Endodermal cell (in vitro differentiated cells): ENCODE measurements around the gene CREBBP. TPM values are rescaled to one million over a fixed set of nuclear protein-coding genes. Genes with fewer than 3 reads are reported as not detected.

Experiments
- DNase-seq: peaks from one replicate; pipeline ENCODE4 v3.0.0-alpha.2; 2017
- H3K27ac ChIP-seq: 2 replicates; pipeline ENCODE4 v1.5.1; 2013; ENCODE audit warnings: mild to moderate bottlenecking, low read depth, low read length, moderate library complexity
- H3K27me3 ChIP-seq: 2 replicates; pipeline ENCODE4 v1.6.1; 2013; ENCODE audit warnings: mild to moderate bottlenecking, low read length, moderate library complexity; ENCODE audit not compliant: insufficient read depth, control insufficient read depth, poor library complexity, severe bottlenecking
- H3K36me3 ChIP-seq: 2 replicates; pipeline ENCODE4 v1.7.0; 2013; ENCODE audit warnings: mild to moderate bottlenecking, low read length, moderate library complexity; ENCODE audit not compliant: control insufficient read depth, insufficient read depth
- H3K4me1 ChIP-seq: one replicate; pipeline ENCODE4 v1.7.0; 2013; ENCODE audit warnings: low read length; ENCODE audit not compliant: control insufficient read depth, insufficient read depth
- H3K4me3 ChIP-seq: 2 replicates; pipeline ENCODE4 v1.5.1; 2013; ENCODE audit warnings: mild to moderate bottlenecking, low read length, moderate library complexity
- H3K9ac ChIP-seq: 2 replicates; pipeline ENCODE4 v1.6.1; 2013; ENCODE audit warnings: mild to moderate bottlenecking, low read length, moderate library complexity; ENCODE audit not compliant: poor library complexity, severe bottlenecking; ENCODE audit errors: extremely low read depth
- H3K9me3 ChIP-seq: 2 replicates; pipeline ENCODE4 v1.6.1; 2013; ENCODE audit warnings: mild to moderate bottlenecking, low read length, moderate library complexity; ENCODE audit not compliant: control insufficient read depth
- H3K27ac Mint-ChIP-seq: 2 replicates; pipeline ENCODE4 v1.8.0; 2020; ENCODE audit warnings: mixed read lengths
- H3K27me3 Mint-ChIP-seq: 2 replicates; pipeline ENCODE4 v1.8.0; 2021; ENCODE audit warnings: mild to moderate bottlenecking, mixed read lengths; ENCODE audit not compliant: insufficient read depth
- H3K36me3 Mint-ChIP-seq: 2 replicates; pipeline ENCODE4 v1.8.0; 2020; ENCODE audit warnings: low read depth, mixed read lengths
- H3K4me1 Mint-ChIP-seq: 2 replicates; pipeline ENCODE4 v1.8.0; 2020; ENCODE audit warnings: mixed read lengths
- H3K4me3 Mint-ChIP-seq: 2 replicates; pipeline ENCODE4 v1.8.0; 2020; ENCODE audit warnings: mild to moderate bottlenecking, moderate library complexity, mixed read lengths
- H3K9me3 Mint-ChIP-seq: 2 replicates; pipeline ENCODE4 v1.8.0; 2020; ENCODE audit warnings: mild to moderate bottlenecking, mixed read lengths
- CTCF ChIP-seq: fragments of 200-600 bp; sonication (generic); conservative IDR thresholded peaks from 2 replicates; pipeline ENCODE4 v1.5.0; 2021; ENCODE audit warnings: antibody characterized with exemption, mild to moderate bottlenecking
- WGBS, 2 experiments: methylation state at CpG; one replicate each; pipeline versions ENCODE4 v1.1.5 to v1.1.7; 2013; ENCODE audit warnings: missing lambda C conversion rate in 2 of 2, mixed read lengths in 1 of 2; ENCODE audit not compliant: insufficient coverage in 1 of 2, insufficient read length in 1 of 2; 5-methylcytosine and 5-hydroxymethylcytosine counted together
- total RNA-seq, 2 donors: library from RNA; stranded (reverse); fragmentation: NEBNext Ultra II Directional in 1 of 2; extraction: Animal tissue kit (Norgen Biotek cat#: 25700) in 1 of 2; gene quantifications; 2 replicates in 1 of 2; 3 replicates in 1 of 2; pipeline ENCODE4 v1.2.1, GENCODE V29; 2021

CREBBP gene
- total RNA-seq, 2 donors from 2014 or later = 71.1 to 103 TPM

DNA sequence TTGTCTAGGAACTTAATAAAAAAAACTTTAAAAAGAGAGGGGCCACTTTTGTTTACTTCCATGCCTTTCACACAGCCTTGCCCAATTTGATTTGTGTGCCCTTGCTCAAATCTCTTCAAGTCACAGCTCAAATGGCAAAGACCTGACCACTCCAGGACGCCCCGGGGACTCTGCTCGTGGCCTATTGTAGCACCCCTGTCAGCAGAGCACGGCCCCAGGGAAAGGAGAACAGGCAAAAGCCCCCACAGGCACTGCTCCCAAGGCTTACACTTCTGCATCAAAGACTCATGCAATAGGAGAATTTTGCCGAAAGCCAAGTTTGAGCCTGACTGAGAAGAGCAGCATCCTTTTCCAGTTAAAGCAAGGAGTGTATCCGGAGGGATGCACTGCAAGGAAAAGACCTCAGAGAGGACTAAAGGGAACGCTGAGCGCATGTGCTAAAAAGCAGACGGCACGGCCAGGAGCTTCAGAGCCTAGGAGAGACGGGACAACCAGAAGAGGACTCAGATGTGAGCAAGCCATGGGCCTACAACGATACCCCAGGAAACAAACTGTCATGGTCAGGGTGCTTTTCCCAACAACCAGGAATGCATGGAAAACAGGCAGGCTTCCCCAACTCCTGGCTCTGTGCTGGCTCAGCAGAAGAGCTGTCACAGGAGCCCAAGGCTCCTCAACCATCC, 8.2 kb downstream of the CREBBP start:
- no peak for TF ChIP-seq CTCF
- Histone ChIP-seq H3K36me3 (peaks cover 9% of the 10 kb centered on the region), H3K4me1 (peaks cover 11% of the 10 kb centered on the region), H3K4me3 (no peak overlapping the region), H3K9me3 (no peaks in the 10 kb centered on the region), H3K27ac (no peak overlapping the region), H3K27me3 (no peaks in the 10 kb centered on the region), H3K9ac (no peak overlapping the region)
- peaks cover 71% of the 10 kb centered on the region for H3K4me1 Mint-ChIP-seq
- H3K27ac Mint-ChIP-seq = peak overlapping the region; percentile 23
- no peak for DNase-seq
- no peak overlapping the region for H3K4me3 Mint-ChIP-seq
- 81 to 84% methylated on average over 10 to 12 of the region's 12 CpGs for WGBS, 2 experiments
- H3K9me3 Mint-ChIP-seq = no peaks in the 10 kb centered on the region
- H3K27me3 Mint-ChIP-seq = no peaks in the 10 kb centered on the region
- peaks cover 15% of the 10 kb centered on the region for H3K36me3 Mint-ChIP-seq

GRCh38 chr16:3868967-3869366, 11.5 kb downstream of the CREBBP start:
- DNase-seq = no peak
- Mint-ChIP-seq H3K27me3 (no peaks in the 10 kb centered on the region), H3K36me3 (no peaks in the 10 kb centered on the region), H3K4me1 (peaks cover 67% of the 10 kb centered on the region), H3K9me3 (no peaks in the 10 kb centered on the region), H3K27ac (no peak overlapping the region), H3K4me3 (no peak overlapping the region)
- Histone ChIP-seq H3K9me3 (no peaks in the 10 kb centered on the region), H3K36me3 (peaks cover 9% of the 10 kb centered on the region), H3K27ac (no peak overlapping the region), H3K27me3 (no peaks in the 10 kb centered on the region), H3K4me3 (no peak overlapping the region), H3K9ac (no peak overlapping the region), H3K4me1 (peaks cover 12% of the 10 kb centered on the region)
- WGBS, 2 experiments = 99 to 100% methylated on average over 1 to 3 of the region's 3 CpGs
- no peak for TF ChIP-seq CTCF

DNA sequence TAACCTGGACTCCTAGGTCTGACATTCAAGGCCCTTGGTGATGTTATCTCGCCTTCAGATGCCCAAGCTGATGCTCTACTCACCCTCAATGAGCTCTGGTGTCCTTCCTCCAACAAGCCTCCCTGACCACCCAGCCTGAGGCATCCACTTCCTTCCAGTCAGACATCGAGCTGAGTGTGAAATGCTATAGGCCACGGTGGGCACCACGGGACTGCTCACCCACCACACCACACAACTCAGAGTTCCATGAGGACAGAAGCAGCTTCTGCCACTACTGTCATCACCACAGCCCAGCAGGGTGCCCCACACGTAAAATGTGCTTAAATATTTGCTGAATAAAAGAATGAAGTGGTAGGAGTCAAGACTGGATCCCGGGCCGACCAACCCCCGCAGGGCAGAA, 12.0 kb downstream of the CREBBP start:
- Mint-ChIP-seq H3K27ac (peak overlapping the region; percentile 9), H3K27me3 (no peaks in the 10 kb centered on the region), H3K4me3 (no peak overlapping the region), H3K36me3 (no peaks in the 10 kb centered on the region), H3K4me1 (peaks cover 67% of the 10 kb centered on the region), H3K9me3 (no peaks in the 10 kb centered on the region)
- no peak overlapping the region for H3K27ac ChIP-seq
- TF ChIP-seq CTCF = no peak
- 93 to 100% methylated on average over 4 to 8 of the region's 8 CpGs for WGBS, 2 experiments
- peaks cover 9% of the 10 kb centered on the region for H3K36me3 ChIP-seq
- H3K27me3 ChIP-seq = no peaks in the 10 kb centered on the region
- no peak for DNase-seq
- no peak overlapping the region for H3K4me3 ChIP-seq
- no peak overlapping the region for H3K9ac ChIP-seq
- H3K9me3 ChIP-seq = no peaks in the 10 kb centered on the region
- H3K4me1 ChIP-seq = peaks cover 15% of the 10 kb centered on the region
